T47D (cell line): Measurements from ENCODE around the gene ESR1.

Experiments used
- DNase-seq, 2 experiments: peaks; one replicate each; pipeline versions ENCODE4 v3.0.0 to v3.0.0-alpha.2; 2011 to 2012; ENCODE audit warnings: low read depth in 1 of 2, low spot score in 1 of 2
- JUND ChIP-seq: IDR thresholded peaks from 2 replicates; pipeline ENCODE4 v1.6.1; 2012; ENCODE audit warnings: low read depth
- in situ Hi-C: cut with HindIII; loops from 2 replicates; pipeline ENCODE4 v1.10.0; 2016; ENCODE audit warnings: low sequenced_read_pairs, low pct_unique_long_range_greater_than_20kb

The ESR1 gene

DNA sequence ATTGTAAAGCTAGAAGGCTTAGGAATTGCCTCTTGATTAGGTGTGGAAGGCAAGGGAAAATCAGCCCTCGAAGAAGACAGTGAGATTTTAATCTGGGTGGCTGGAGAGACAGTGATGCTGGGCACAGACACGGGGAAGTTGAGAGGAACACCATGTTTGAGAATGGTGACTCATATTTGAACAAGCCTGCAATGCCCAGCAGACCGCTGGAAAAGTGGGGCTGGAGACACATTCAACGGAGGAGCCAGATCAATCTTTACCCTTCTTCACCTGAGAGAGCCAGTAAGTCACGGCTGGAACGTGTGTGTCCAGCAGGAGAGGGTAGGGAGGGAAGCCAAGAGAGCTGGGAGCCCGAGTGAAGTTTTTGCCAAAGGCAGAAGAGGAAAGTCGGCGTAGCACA, 3.7 kb upstream of the ESR1 start:
- in situ Hi-C loops: no loop called here
- no peak for DNase-seq
- TF ChIP-seq JUND: no peak

GRCh38 chr6:151804585-151805285, 2.7 kb upstream of the ESR1 start:
- DNase-seq: no peak
- in situ Hi-C loops: no loop called here
- TF ChIP-seq JUND: no peak

DNA sequence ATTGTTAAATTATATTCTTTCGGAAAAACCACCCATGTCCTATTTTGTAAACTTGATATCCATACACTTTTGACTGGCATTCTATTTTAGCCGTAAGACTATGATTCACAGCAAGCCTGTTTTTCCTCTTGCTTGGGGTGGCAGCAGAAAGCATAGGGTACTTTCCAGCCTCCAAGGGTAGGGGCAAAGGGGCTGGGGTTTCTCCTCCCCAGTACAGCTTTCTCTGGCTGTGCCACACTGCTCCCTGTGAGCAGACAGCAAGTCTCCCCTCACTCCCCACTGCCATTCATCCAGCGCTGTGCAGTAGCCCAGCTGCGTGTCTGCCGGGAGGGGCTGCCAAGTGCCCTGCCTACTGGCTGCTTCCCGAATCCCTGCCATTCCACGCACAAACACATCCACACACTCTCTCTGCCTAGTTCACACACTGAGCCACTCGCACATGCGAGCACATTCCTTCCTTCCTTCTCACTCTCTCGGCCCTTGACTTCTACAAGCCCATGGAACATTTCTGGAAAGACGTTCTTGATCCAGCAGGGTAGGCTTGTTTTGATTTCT, 2.1 kb upstream of the ESR1 start:
- DNase-seq: peak; percentile 43 to 53
- in situ Hi-C loops: no loop called here
- TF ChIP-seq JUND: no peak

DNA sequence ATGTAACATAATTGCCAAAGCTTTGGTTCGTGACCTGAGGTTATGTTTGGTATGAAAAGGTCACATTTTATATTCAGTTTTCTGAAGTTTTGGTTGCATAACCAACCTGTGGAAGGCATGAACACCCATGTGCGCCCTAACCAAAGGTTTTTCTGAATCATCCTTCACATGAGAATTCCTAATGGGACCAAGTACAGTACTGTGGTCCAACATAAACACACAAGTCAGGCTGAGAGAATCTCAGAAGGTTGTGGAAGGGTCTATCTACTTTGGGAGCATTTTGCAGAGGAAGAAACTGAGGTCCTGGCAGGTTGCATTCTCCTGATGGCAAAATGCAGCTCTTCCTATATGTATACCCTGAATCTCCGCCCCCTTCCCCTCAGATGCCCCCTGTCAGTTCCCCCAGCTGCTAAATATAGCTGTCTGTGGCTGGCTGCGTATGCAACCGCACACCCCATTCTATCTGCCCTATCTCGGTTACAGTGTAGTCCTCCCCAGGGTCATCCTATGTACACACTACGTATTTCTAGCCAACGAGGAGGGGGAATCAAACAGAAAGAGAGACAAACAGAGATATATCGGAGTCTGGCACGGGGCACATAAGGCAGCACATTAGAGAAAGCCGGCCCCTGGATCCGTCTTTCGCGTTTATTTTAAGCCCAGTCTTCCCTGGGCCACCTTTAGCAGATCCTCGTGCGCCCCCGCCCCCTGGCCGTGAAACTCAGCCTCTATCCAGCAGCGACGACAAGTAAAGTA, 547 bp upstream of the ESR1 start:
- no peak for DNase-seq
- TF ChIP-seq JUND: no peak; the same call in 1 of the 2 replicates
- in situ Hi-C loops: no loop called here

- DNase-seq: peak; percentile 34 to 61
- in situ Hi-C loops: no loop called here
- TF ChIP-seq JUND: no peak
Measured at GRCh38 chr6:151808371-151809241, 1.1 kb downstream of the ESR1 start.

GRCh38 chr6:151811081-151811480, 3.6 kb downstream of the ESR1 start:
- in situ Hi-C loops: no loop called here
- no peak for DNase-seq
- TF ChIP-seq JUND: no peak

GRCh38 chr6:151813858-151814257, 6.4 kb downstream of the ESR1 start:
- no peak for TF ChIP-seq JUND
- DNase-seq: no peak
- in situ Hi-C loops: no loop called here

- no peak for TF ChIP-seq JUND
- in situ Hi-C loops: no loop called here
- DNase-seq: no peak
Measured at GRCh38 chr6:151814614-151815013, 7.1 kb downstream of the ESR1 start.

DNA sequence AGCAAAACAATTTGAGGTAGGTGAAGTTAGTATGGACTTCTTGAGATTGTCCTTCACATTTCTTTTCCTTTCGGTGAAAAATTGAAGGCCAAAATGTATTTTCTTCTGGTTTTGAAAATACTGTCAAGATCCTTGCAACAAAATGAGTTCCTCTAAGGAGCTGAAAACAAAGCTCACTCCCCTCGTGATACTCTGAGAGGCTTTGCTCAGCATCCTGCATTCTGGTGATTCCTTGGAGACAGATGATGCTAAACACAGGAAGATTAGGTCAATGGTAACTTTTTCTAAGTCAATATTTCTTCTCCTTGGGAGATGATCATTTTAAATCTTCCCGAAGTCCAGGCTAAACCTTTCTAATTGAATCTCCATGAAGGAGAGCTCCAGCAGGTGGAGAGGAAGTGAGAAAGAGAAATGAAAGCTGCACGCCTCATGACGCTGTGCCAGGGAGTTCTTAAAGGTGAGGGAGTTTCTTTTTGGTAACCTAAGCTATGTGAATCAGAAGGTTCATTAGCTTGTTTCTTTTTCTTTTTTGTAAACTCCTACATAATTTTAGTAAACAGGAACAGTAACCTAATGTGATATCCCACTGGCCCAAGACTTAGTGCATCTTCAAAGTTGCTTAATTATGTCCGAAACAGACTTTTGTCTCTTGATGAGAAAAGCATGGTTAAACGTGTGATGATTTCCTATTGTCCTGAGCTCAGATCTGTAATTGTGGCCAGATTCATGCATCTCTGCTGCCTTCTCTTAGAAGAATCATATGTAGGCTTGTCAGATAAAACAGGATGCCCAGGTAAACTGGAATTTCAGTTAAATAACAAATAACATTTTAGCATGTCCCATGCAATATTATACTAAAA, 15.0 kb downstream of the ESR1 start:
- TF ChIP-seq JUND: no peak
- in situ Hi-C loops: no loop called here
- DNase-seq: no peak

DNA sequence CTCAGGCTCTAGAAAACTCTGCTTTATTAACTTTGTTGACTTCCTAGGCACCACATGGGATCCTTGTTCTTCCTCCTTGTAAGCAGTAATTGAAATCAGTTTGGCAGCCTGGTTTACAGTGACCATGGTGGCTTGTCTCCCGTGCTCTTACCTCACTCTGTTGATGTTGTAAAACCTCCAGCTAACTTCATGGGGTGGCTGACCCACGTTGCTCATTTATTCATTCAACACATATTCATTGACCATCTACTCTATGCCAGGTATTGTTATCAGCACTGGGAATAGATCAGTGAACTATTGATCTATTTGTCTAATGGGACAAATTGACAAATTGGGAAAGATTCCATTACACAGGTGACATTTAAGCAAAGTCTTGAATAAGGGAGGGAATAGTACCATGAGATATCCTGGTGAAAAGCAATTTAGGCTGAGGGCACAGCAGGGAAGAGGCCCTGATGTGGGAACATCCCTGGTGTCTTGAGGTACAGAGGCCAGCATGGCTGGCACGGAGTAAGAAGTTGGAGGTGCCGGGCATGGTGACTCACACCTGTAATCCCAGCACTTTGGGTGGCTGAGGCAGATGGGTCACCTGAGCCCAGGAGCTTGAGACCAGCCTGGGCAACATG, 19.1 kb downstream of the ESR1 start:
- no peak for DNase-seq
- in situ Hi-C loops: no loop called here
- TF ChIP-seq JUND: no peak

DNA sequence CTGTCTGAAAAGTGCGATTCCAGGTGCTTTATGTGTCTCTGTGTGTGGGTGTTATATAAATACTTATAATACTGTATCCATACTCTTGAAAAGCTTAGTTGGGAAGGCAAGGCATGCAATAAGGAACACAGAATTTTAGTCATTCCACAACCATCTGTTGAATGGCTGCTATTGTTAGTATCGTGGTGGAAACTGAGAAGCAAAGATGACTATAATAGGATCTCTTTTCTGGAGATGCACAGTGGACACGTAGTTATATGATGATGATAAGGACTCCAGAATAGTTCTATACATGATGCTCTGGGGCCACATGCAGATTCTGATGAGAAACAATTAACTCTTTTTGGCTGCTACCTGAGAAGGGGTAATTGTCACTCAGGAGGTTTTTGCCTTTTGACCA, 25.2 kb downstream of the ESR1 start:
- no peak for DNase-seq
- in situ Hi-C loops: no loop called here
- no peak for TF ChIP-seq JUND
